Left ventricle myocardium inferior (tissue), 1 donor: ENCODE data around the gene FAT4. TPM values are rescaled to one million over a fixed set of nuclear protein-coding genes. Genes with fewer than 3 reads are reported as not detected.
A peak's percentile ranks its signal among the peaks of the same experiment; 100 is the strongest.

Experiments
- DNase-seq: peaks from one replicate; pipeline ENCODE4 v3.0.0-alpha.2; 2020
- H3K27ac ChIP-seq: fragments of 200-600 bp; replicated peaks from 2 replicates; pipeline ENCODE4 v1.8.0; 2021
- H3K27me3 ChIP-seq: fragments of 200-600 bp; 2 replicates; pipeline ENCODE4 v1.8.0; 2021; ENCODE audit warnings: low read depth
- H3K36me3 ChIP-seq: fragments of 200-600 bp; 2 replicates; pipeline ENCODE4 v1.8.0; 2021
- H3K4me1 ChIP-seq: fragments of 200-600 bp; 2 replicates; pipeline ENCODE4 v1.8.0; 2021
- H3K4me3 ChIP-seq: fragments of 200-600 bp; 2 replicates; pipeline ENCODE4 v1.8.0; 2021; ENCODE audit warnings: mild to moderate bottlenecking, moderate library complexity
- H3K9me3 ChIP-seq: fragments of 200-600 bp; replicated peaks from 2 replicates; pipeline ENCODE4 v1.8.0; 2021
- CTCF ChIP-seq: fragments of 200-600 bp; IDR thresholded peaks from 2 replicates; pipeline ENCODE4 v1.8.0; 2021; ENCODE audit warnings: antibody characterized with exemption, mild to moderate bottlenecking, borderline replicate concordance
- intact Hi-C: fragments of 100-400 bp; cut with micrococcal nuclease; formaldehyde crosslinking; loops from one replicate; pipeline ENCODE4 v1.11.0; 2022
- total RNA-seq: library from RNA; stranded (reverse); fragmentation: NEBNext Ultra II Directional; extraction: Animal tissue kit (Norgen Biotek cat#: 25700); gene quantifications from one replicate; pipeline ENCODE4 v1.2.1, GENCODE V29; 2021
- donor health status: DM: no; HTN: yes; CAD: no; lungs with severe emphysema.

The FAT4 gene
- total RNA-seq, 1 donor from 2014 or later, result 6.7 TPM

DNA sequence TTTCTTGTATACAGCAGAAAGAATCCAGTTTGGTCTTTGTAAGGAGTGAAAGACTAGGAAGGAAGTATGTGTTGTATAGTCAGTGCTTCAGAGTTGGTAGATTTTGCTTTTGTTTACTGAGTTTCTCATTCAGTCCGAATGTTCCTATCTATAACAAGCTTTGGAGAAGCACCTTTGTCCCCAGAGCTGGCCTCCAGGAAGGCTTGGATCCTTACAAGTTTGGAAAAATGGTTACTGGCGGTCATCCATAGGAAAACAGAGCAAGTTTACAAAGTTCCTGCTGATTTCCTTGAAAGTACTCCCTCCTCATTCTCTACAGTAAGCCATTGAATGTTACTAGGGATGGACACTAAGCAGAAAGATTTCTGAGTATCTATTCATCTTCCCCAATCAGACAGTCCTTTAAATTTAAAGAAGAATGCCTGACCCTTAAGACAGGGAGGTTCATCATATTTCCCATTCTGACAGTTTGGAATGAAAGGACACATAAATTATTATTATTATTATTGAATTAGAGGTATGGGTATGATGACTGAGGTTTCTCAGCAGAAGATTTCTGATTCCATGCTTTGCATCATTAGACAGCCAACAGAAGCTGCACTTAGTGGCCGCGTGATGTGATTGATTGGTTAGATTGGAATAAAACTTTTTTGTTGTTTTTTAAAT, 35.8 kb downstream of the FAT4 start:
- Histone ChIP-seq H3K27ac (no peak overlapping the region), H3K27me3 (no peaks in the 10 kb centered on the region), H3K9me3 (no peaks in the 10 kb centered on the region), H3K36me3 (no peaks in the 10 kb centered on the region), H3K4me3 (no peak overlapping the region), H3K4me1 (no peaks in the 10 kb centered on the region)
- intact Hi-C loops, result no loop called here
- TF ChIP-seq CTCF, result no peak
- DNase-seq, result no peak

GRCh38 chr4:125352521-125352920, 37.8 kb downstream of the FAT4 start:
- H3K4me1 ChIP-seq, result peaks cover 5% of the 10 kb centered on the region
- no peak overlapping the region for H3K4me3 ChIP-seq
- H3K36me3 ChIP-seq, result no peaks in the 10 kb centered on the region
- H3K27ac ChIP-seq, result peak overlapping the region; percentile 8
- TF ChIP-seq CTCF, result no peak
- H3K27me3 ChIP-seq, result no peaks in the 10 kb centered on the region
- no peaks in the 10 kb centered on the region for H3K9me3 ChIP-seq
- no peak for DNase-seq
- intact Hi-C loops, result no loop called here

DNA sequence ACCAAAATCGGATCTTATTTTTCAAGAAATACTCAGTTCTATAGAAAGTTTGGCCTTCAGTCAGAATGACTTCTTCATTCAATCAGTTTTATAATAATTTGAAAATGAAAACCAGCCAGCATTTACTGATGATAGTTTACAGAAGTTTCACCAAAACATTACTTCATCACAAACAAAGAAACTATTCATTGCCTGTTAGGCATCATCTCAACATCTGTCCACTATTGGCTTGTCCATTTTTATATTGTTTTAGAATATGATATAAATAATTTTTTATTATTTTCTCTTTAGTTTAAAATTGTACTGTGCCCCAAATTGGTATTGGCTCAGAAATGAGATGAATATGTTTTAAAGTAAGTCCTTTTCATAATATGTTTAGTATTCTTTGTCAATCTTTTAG, 38.4 kb downstream of the FAT4 start:
- Histone ChIP-seq H3K9me3 (no peaks in the 10 kb centered on the region), H3K27me3 (no peaks in the 10 kb centered on the region), H3K36me3 (no peaks in the 10 kb centered on the region), H3K4me3 (no peak overlapping the region), H3K4me1 (peaks cover 5% of the 10 kb centered on the region), H3K27ac (peak overlapping the region; percentile 22)
- DNase-seq, result no peak
- no peak for TF ChIP-seq CTCF
- intact Hi-C loops, result no loop called here

- no peak overlapping the region for H3K27ac ChIP-seq
- H3K27me3 ChIP-seq, result no peaks in the 10 kb centered on the region
- no peak for DNase-seq
- H3K36me3 ChIP-seq, result no peaks in the 10 kb centered on the region
- H3K4me3 ChIP-seq, result no peak overlapping the region
- intact Hi-C loops, result no loop called here
- TF ChIP-seq CTCF, result no peak
- peaks cover 5% of the 10 kb centered on the region for H3K4me1 ChIP-seq
- H3K9me3 ChIP-seq, result no peaks in the 10 kb centered on the region
Observed at GRCh38 chr4:125355791-125356190, 41.0 kb downstream of the FAT4 start.

GRCh38 chr4:125357675-125358074, 42.9 kb downstream of the FAT4 start:
- intact Hi-C loops, result no loop called here
- no peak for TF ChIP-seq CTCF
- DNase-seq, result no peak
- Histone ChIP-seq H3K9me3 (no peaks in the 10 kb centered on the region), H3K27me3 (no peaks in the 10 kb centered on the region), H3K36me3 (no peaks in the 10 kb centered on the region), H3K4me1 (peaks cover 5% of the 10 kb centered on the region), H3K4me3 (no peak overlapping the region), H3K27ac (no peak overlapping the region)
